H1 (cell line): Measurements from ENCODE around the gene PPIF. TPM values are rescaled to one million over a fixed set of nuclear protein-coding genes. Genes with fewer than 3 reads are reported as not detected.
A peak's percentile ranks its signal among the peaks of the same experiment; 100 is the strongest.

Source experiments
- CTCF ChIA-PET: fragments of 300-600 bp; sonication (Branson Sonifier 250); formaldehyde crosslinking; loops from one replicate; lab custom pipeline; 2021; ENCODE audit not compliant: partially characterized antibody; lab: Charles Lee
- POLR2A ChIA-PET: fragments of 300-600 bp; sonication (Branson Sonifier 250); formaldehyde crosslinking; loops from one replicate; lab custom pipeline; 2021; ENCODE audit warnings: inconsistent platforms; ENCODE audit not compliant: partially characterized antibody; lab: Charles Lee
- DNase-seq, 2 experiments: peaks; one replicate each; pipeline versions ENCODE4 v3.0.0 to v3.0.0-alpha.2; 2010 to 2022; ENCODE audit warnings: low spot score in 2 of 2, low read depth in 1 of 2, mixed read lengths in 1 of 2
- FAIRE-seq: peaks from 2 replicates; lab custom pipeline; 2011; peaks lifted over from hg19 to GRCh38; lab: Jason Lieb, UNC
- H2AFZ ChIP-seq: 2 replicates; pipeline ENCODE4 v1.8.1; 2012; ENCODE audit warnings: low read length, inconsistent platforms
- H2AK5ac ChIP-seq: 2 replicates; pipeline ENCODE4 v1.6.1; 2013; ENCODE audit warnings: low read depth, low read length
- H2BK120ac ChIP-seq: replicated peaks from 2 replicates; pipeline ENCODE3; 2013; ENCODE audit warnings: low read depth, low read length, inconsistent platforms
- H2BK12ac ChIP-seq: 2 replicates; pipeline ENCODE4 v1.6.1; 2013; ENCODE audit warnings: low read depth, low read length
- H2BK15ac ChIP-seq: 2 replicates; pipeline ENCODE4 v1.6.1; 2013; ENCODE audit warnings: low read length
- H2BK20ac ChIP-seq: 2 replicates; pipeline ENCODE4 v1.6.1; 2013; ENCODE audit warnings: low read length
- H2BK5ac ChIP-seq: 2 replicates; pipeline ENCODE4 v1.6.1; 2013; ENCODE audit warnings: low read depth, low read length
- H3K14ac ChIP-seq: 2 replicates; pipeline ENCODE4 v1.6.1; 2013; ENCODE audit warnings: inconsistent platforms; ENCODE audit not compliant: insufficient read length
- H3K18ac ChIP-seq: 2 replicates; pipeline ENCODE4 v1.6.1; 2013; ENCODE audit warnings: low read length; ENCODE audit errors: extremely low read depth
- H3K23ac ChIP-seq: 2 replicates; pipeline ENCODE4 v1.6.1; 2013; ENCODE audit warnings: inconsistent platforms; ENCODE audit not compliant: insufficient read length
- H3K23me2 ChIP-seq: 2 replicates; pipeline ENCODE4 v1.6.1; 2013; ENCODE audit warnings: low read depth, low read length
- H3K27ac ChIP-seq: 2 replicates; pipeline ENCODE4 v1.6.1; 2011; ENCODE audit warnings: low read depth, low read length, inconsistent platforms
- H3K27me3 ChIP-seq, 4 experiments: replicated peaks in 1 of 4; 1 replicate in 1 of 4; 2 replicates in 3 of 4; pipeline versions ENCODE4 v1.6.1 to v1.8.1; 2011 to 2013; ENCODE audit warnings: low read length in 3 of 4, mild to moderate bottlenecking in 3 of 4, inconsistent platforms in 2 of 4, mixed read lengths in 2 of 4, moderate library complexity in 1 of 4; ENCODE audit not compliant: control insufficient read depth in 3 of 4, insufficient read depth in 3 of 4; ENCODE audit errors: extremely low read depth in 1 of 4
- H3K36me3 ChIP-seq, 4 experiments: 2 replicates each; pipeline versions ENCODE4 v1.6.1 to v1.8.1; 2011 to 2013; ENCODE audit warnings: mild to moderate bottlenecking in 4 of 4, low read length in 3 of 4, moderate library complexity in 2 of 4, control low read depth in 1 of 4, inconsistent platforms in 1 of 4; ENCODE audit not compliant: insufficient read depth in 4 of 4, control insufficient read depth in 2 of 4
- H3K4ac ChIP-seq: replicated peaks from 2 replicates; pipeline ENCODE3; 2013; ENCODE audit warnings: low read length, low read depth, mixed read lengths, inconsistent platforms; ENCODE audit not compliant: insufficient read length
- H3K4me1 ChIP-seq, 4 experiments: replicated peaks in 1 of 4; 1 replicate in 1 of 4; 2 replicates in 3 of 4; pipeline versions ENCODE4 v1.6.1 to v1.8.1; 2011 to 2013; ENCODE audit warnings: low read length in 3 of 4, inconsistent platforms in 2 of 4, mixed read lengths in 1 of 4; ENCODE audit not compliant: insufficient read depth in 4 of 4, control insufficient read depth in 3 of 4
- H3K4me2 ChIP-seq, 2 experiments: 2 replicates each; pipeline versions ENCODE4 v1.6.1 to v1.8.1; 2011 to 2013; ENCODE audit warnings: low read depth in 2 of 2, low read length in 2 of 2, control low read depth in 1 of 2, inconsistent platforms in 1 of 2, mild to moderate bottlenecking in 1 of 2; ENCODE audit not compliant: insufficient read depth in 1 of 2
- H3K4me3 ChIP-seq, 4 experiments: fragments of 200-600, 300-600 bp in 1 of 4; sonication (generic), shearing (Covaris generic), sonication (Bioruptor Twin) in 1 of 4; 2 replicates each; pipeline versions ENCODE4 v1.5.1 to v1.8.1; 2011 to 2016; ENCODE audit warnings: low read length in 4 of 4, low read depth in 3 of 4, control low read depth in 2 of 4, inconsistent platforms in 2 of 4, mild to moderate bottlenecking in 2 of 4, mixed read lengths in 1 of 4, moderate library complexity in 1 of 4; ENCODE audit not compliant: insufficient read depth in 2 of 4; ENCODE audit errors: extremely low read depth in 1 of 4
- H3K56ac ChIP-seq: replicated peaks from 2 replicates; pipeline ENCODE3; 2013; ENCODE audit warnings: low read depth, mild to moderate bottlenecking, mixed read lengths, low read length, inconsistent platforms; ENCODE audit not compliant: insufficient read length
- H3K79me1 ChIP-seq: 2 replicates; pipeline ENCODE4 v1.6.1; 2013; ENCODE audit warnings: low read depth, low read length, control low read depth
- H3K79me2 ChIP-seq, 2 experiments: 2 replicates each; pipeline versions ENCODE4 v1.6.1 to v1.8.1; 2012 to 2013; ENCODE audit warnings: low read length in 2 of 2, mild to moderate bottlenecking in 2 of 2, inconsistent platforms in 1 of 2; ENCODE audit not compliant: insufficient read depth in 2 of 2, control insufficient read depth in 1 of 2
- H3K9ac ChIP-seq, 4 experiments: replicated peaks in 1 of 4; 1 replicate in 1 of 4; 2 replicates in 3 of 4; pipeline versions ENCODE4 v1.6.1 to v1.8.1; 2011 to 2013; ENCODE audit warnings: low read depth in 3 of 4, low read length in 3 of 4, control low read depth in 2 of 4, mild to moderate bottlenecking in 2 of 4, moderate library complexity in 2 of 4, inconsistent platforms in 1 of 4; ENCODE audit errors: extremely low read depth in 1 of 4
- H3K9me3 ChIP-seq, 2 experiments: 2 replicates each; pipeline versions ENCODE4 v1.6.1 to v1.8.1; 2012 to 2013; ENCODE audit warnings: mild to moderate bottlenecking in 2 of 2, moderate library complexity in 2 of 2, control low read depth in 1 of 2, inconsistent platforms in 1 of 2, low read depth in 1 of 2, low read length in 1 of 2, mixed read lengths in 1 of 2; ENCODE audit not compliant: insufficient read depth in 2 of 2
- H4K20me1 ChIP-seq, 2 experiments: replicated peaks in 1 of 2; 2 replicates each; pipeline versions ENCODE3 to v1.8.1; 2011 to 2013; ENCODE audit warnings: inconsistent platforms in 2 of 2, low read length in 2 of 2, mild to moderate bottlenecking in 1 of 2; ENCODE audit not compliant: insufficient read depth in 2 of 2, control insufficient read depth in 1 of 2
- H4K5ac ChIP-seq: 2 replicates; pipeline ENCODE4 v1.6.1; 2013; ENCODE audit warnings: low read length, low read depth, mixed read lengths, inconsistent platforms; ENCODE audit not compliant: insufficient read length
- H4K8ac ChIP-seq: 2 replicates; pipeline ENCODE4 v1.8.0; 2013; ENCODE audit warnings: mild to moderate bottlenecking, moderate library complexity, low read length, inconsistent platforms; ENCODE audit not compliant: insufficient read depth; ENCODE audit errors: extremely low read depth
- H4K91ac ChIP-seq: replicated peaks from 2 replicates; pipeline ENCODE3; 2013; ENCODE audit warnings: low read length, mixed read lengths, inconsistent platforms; ENCODE audit not compliant: insufficient read length
- ATF2 ChIP-seq: IDR thresholded peaks from 2 replicates; pipeline ENCODE4 v1.6.1; 2012; ENCODE audit warnings: low read length, inconsistent platforms
- WGBS, 2 experiments: shearing (Covaris generic) in 1 of 2; methylation state at CpG; one replicate each; pipeline versions ENCODE4 v1.1.6 to v1.1.7; 2013 to 2015; ENCODE audit warnings: low lambda C conversion rate in 2 of 2, mixed read lengths in 2 of 2, inconsistent platforms in 1 of 2, low coverage in 1 of 2, missing lambda C conversion rate in 1 of 2; ENCODE audit not compliant: insufficient replicate concordance in 2 of 2, insufficient coverage in 1 of 2, insufficient read length in 1 of 2; ENCODE audit errors: extremely low coverage in 1 of 2, missing lambda C conversion rate in 1 of 2; 5-methylcytosine and 5-hydroxymethylcytosine counted together
- polyA plus RNA-seq, 7 experiments: library from polyadenylated mRNA; depleted of rRNA in 3 of 7; stranded (reverse) in 5 of 7; unstranded in 2 of 7; fragments of >200 nt in 5 of 7; fragments of 200-250 nt in 2 of 7; gene quantifications; 1 replicate in 5 of 7; 2 replicates in 1 of 7; 4 replicates in 1 of 7; pipeline versions ENCODE4 v1.2.1 to v1.2.3, GENCODE V29; 2011 to 2013; ENCODE audit warnings: missing spikeins in 2 of 7, mixed read lengths in 2 of 7
- total RNA-seq: library from RNA; stranded (reverse); fragmentation: NEBNext Ultra II Directional; extraction: Animal tissue kit (Norgen Biotek cat#: 25700); gene quantifications from 2 replicates; pipeline ENCODE4 v1.2.1, GENCODE V29; 2021

PPIF gene
- total and polyA plus RNA-seq, 2 of the 8 experiments (the other 6 are each of a cell fraction or from before 2014, with no cell fraction given) = 70.2 to 77.6 TPM

GRCh38 chr10:79378647-79379511 lies 31.6 kb downstream of the PPIF start:
- FAIRE-seq (no peak), DNase-seq (no peak)
- Histone ChIP-seq H3K14ac (no peak overlapping the region), H3K4ac (no peak overlapping the region), H3K9me3 (no peaks in the 10 kb centered on the region), H3K36me3 (no peaks in the 10 kb centered on the region), H2BK120ac (no peak overlapping the region), H2BK12ac (0 out of 2 replicates have a peak overlapping the region, but pooled peaks have one; percentile 35), H3K56ac (no peak overlapping the region), H4K5ac (no peak overlapping the region), H3K4me2 (no peak overlapping the region), H3K18ac (no peak overlapping the region)
- CTCF ChIA-PET = interaction anchor here (1.0 to 2.0 kb wide), 9 partner anchors 9 to 766 kb away, joined by 3 to 11 read pairs (median 6); no protein-coding TSS in a partner anchor
- POLR2A ChIA-PET = interaction anchor here (1.2 kb wide), 1 partner anchor 10 kb away, joined by 3 read pairs; no protein-coding TSS in a partner anchor
- TF ChIP-seq ATF2 = no peak
- TF ChIP-seq, all 59 proteins: peak for 0
- Histone ChIP-seq H3K23me2 (peaks cover 9% of the 10 kb centered on the region; the same call in 1 of the 2 replicates), H4K91ac (peak overlapping the region; percentile 74), H3K27me3 (no peaks in the 10 kb centered on the region; a peak in 1 of 7 replicates), H3K79me2 (no peaks in the 10 kb centered on the region), H3K4me1 (peaks cover 0 to 6% (median 0%) of the 10 kb centered on the region in 4 experiments; a peak in 1 of 7 replicates), H2BK20ac (no peak overlapping the region), H2AK5ac (peak overlapping the region; percentile 66; the same call in 1 of the 2 replicates), H3K27ac (no peak overlapping the region), H2BK15ac (no peak overlapping the region), H3K23ac (no peak overlapping the region), H4K8ac (no peak overlapping the region; the same call in 1 of the 2 replicates), H2AFZ (no peak overlapping the region), H3K9ac (no peak overlapping the region), H2BK5ac (0 out of 2 replicates have a peak overlapping the region, but pooled peaks have one; percentile 16), H4K20me1 (peaks cover 0 to 14% of the 10 kb centered on the region in 2 experiments), H3K4me3 (no peak overlapping the region), H3K79me1 (no peaks in the 10 kb centered on the region; the same call in 1 of the 2 replicates)
- WGBS, 2 experiments = 83 to 100% methylated on average over 7 to 22 of the region's 22 CpGs
